ELF-1 (cell line): ENCODE measurements around the gene MED9.

Source experiments
- DNase-seq: peaks from one replicate; pipeline ENCODE4 v3.0.0-alpha.2; 2016; ENCODE audit warnings: low read depth, low spot score

The MED9 gene

GRCh38 chr17:17535957-17536356 is 59.2 kb downstream of the MED9 start:
- no peak for DNase-seq

- no peak for DNase-seq
Measured at GRCh38 chr17:17536702-17537101, 59.9 kb downstream of the MED9 start.

- peak; percentile 36 for DNase-seq
Measured at GRCh38 chr17:17537311-17538099, 60.7 kb downstream of the MED9 start.

- no peak for DNase-seq
Measured at GRCh38 chr17:17538417-17539391, 61.9 kb downstream of the MED9 start.

- no peak for DNase-seq
Measured at GRCh38 chr17:17539591-17539990, 62.8 kb downstream of the MED9 start.

- DNase-seq = no peak
Measured at GRCh38 chr17:17540278-17540906, 63.6 kb downstream of the MED9 start.

- DNase-seq = no peak
Measured at GRCh38 chr17:17540935-17541639, 64.3 kb downstream of the MED9 start.

GRCh38 chr17:17541640-17542001 is 64.8 kb downstream of the MED9 start:
- DNase-seq = no peak
